Ishikawa (cell line): ENCODE measurements around the gene NOL9.

Experiments used
- CEBPB ChIP-seq: IDR thresholded peaks from 2 replicates; pipeline ENCODE4 v1.6.1; 2012
- EGR1 ChIP-seq: IDR thresholded peaks from 2 replicates; pipeline ENCODE4 v1.6.1; 2012
- EP300 ChIP-seq: IDR thresholded peaks from 2 replicates; pipeline ENCODE4 v1.6.1; 2012; ENCODE audit warnings: borderline replicate concordance
- NFIC ChIP-seq: IDR thresholded peaks from 2 replicates; pipeline ENCODE4 v1.6.1; 2012
- RAD21 ChIP-seq: IDR thresholded peaks from 2 replicates; pipeline ENCODE4 v1.6.1; 2012; ENCODE audit warnings: low read depth
- REST ChIP-seq: IDR thresholded peaks from 2 replicates; pipeline ENCODE4 v1.6.1; 2012; ENCODE audit warnings: low read depth, mild to moderate bottlenecking
- USF1 ChIP-seq: IDR thresholded peaks from 2 replicates; pipeline ENCODE4 v1.6.1; 2012
- YY1 ChIP-seq: IDR thresholded peaks from 2 replicates; pipeline ENCODE4 v1.6.1; 2012; ENCODE audit warnings: low read depth
- TF ChIP-seq, protein P1 (sequence below): IDR thresholded peaks from 2 replicates; pipeline ENCODE4 v1.6.1; 2012

- TF ChIP-seq, protein P1, sequence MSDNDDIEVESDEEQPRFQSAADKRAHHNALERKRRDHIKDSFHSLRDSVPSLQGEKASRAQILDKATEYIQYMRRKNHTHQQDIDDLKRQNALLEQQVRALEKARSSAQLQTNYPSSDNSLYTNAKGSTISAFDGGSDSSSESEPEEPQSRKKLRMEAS, result no peak
- TF ChIP-seq EGR1 (no peak), NFIC (no peak), REST (no peak), CEBPB (no peak), EP300 (no peak), YY1 (no peak), RAD21 (no peak), USF1 (no peak)
Observed at GRCh38 chr1:6519491-6519934, 34.8 kb downstream of the NOL9 start.
